Muscle of back (tissue), 11 donors: ENCODE results near the gene SMPD3. TPM values are rescaled to one million over a fixed set of nuclear protein-coding genes. Genes with fewer than 3 reads are reported as not detected.

Source experiments
- DNase-seq, 3 donors: peaks; one replicate each; pipeline versions ENCODE4 v3.0.0 to v3.0.0-alpha.2; 2013
- polyA plus RNA-seq, 10 donors: library from polyadenylated mRNA; unstranded; fragments of 120-200 nt; gene quantifications; one replicate each; pipeline ENCODE4 v1.2.1, GENCODE V29; 2013; ENCODE audit not compliant: insufficient read length in 10 of 10

The SMPD3 gene
- polyA plus RNA-seq, 10 donors = 0.54 to 1.5 (median 0.88) TPM

DNA sequence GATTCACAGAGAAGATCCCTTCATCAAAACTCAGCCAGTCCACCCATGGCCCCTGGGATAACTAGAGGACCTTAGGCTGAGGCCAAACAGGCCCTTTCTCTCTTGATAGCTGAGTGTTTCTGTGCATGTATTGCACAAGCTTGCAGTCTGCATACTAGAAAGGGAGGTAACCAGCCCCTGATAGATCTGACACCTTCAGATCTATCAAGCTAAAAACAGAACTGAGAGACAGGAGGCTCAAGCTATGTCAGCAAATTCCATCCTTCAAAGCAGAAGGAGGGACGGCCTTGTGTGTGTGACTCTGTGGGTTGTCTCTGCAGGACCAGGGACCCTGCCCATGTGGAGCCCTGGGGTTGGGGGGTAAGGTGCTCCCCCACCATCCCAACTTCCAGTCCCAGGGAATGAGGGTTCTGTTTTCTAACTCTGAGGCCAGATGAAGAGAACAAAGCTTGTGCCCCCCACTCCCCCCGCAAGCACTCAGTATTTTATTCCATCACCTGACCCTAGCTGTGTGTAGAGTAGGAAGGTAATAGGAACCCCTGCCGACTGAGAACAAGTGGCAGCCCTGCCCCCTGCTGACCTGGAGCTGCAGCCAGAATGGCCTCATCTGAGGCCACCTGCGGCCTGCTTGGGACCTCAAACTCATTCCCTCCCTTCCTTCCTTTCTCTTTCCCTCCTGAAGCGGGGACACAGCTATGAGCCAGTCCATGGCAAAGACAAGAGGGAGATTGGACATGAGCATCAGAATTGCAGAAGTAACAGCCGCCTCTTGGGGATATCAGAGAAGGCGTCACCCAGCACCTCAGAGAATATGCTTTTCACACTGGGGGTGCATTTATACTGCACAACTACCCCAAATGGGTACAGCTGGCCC is 63.8 kb downstream of the SMPD3 start:
- no peak for DNase-seq

DNA sequence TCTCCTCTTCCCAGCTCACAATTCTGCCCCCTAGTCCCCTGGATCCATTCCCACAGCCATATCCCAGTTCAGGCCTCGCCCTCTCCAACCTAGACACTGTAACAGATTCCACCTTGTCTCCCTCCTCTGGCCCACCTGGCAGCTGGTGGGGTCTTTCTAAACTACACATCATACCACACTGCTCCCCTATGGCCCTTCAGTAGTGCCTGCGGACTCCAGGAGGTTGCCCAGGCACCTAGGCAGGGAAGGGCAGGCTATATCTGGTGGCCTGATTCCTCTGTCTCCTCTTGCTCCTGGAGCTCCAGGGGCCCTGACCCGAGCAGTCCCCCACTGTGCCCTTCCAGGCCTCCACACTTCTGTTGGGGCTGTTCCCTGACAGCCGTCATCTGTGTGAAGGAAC is 64.5 kb downstream of the SMPD3 start:
- no peak for DNase-seq

GRCh38 chr16:68382296-68382718 is 66.0 kb downstream of the SMPD3 start:
- no peak for DNase-seq

- DNase-seq = no peak
Measured at GRCh38 chr16:68381363-68381724, 67.0 kb downstream of the SMPD3 start.

- no peak for DNase-seq
Measured at GRCh38 chr16:68380676-68381362, 67.5 kb downstream of the SMPD3 start.

- no peak for DNase-seq
Measured at GRCh38 chr16:68380348-68380670, 68.0 kb downstream of the SMPD3 start.

GRCh38 chr16:68379472-68380347 is 68.6 kb downstream of the SMPD3 start:
- DNase-seq = no peak

DNA sequence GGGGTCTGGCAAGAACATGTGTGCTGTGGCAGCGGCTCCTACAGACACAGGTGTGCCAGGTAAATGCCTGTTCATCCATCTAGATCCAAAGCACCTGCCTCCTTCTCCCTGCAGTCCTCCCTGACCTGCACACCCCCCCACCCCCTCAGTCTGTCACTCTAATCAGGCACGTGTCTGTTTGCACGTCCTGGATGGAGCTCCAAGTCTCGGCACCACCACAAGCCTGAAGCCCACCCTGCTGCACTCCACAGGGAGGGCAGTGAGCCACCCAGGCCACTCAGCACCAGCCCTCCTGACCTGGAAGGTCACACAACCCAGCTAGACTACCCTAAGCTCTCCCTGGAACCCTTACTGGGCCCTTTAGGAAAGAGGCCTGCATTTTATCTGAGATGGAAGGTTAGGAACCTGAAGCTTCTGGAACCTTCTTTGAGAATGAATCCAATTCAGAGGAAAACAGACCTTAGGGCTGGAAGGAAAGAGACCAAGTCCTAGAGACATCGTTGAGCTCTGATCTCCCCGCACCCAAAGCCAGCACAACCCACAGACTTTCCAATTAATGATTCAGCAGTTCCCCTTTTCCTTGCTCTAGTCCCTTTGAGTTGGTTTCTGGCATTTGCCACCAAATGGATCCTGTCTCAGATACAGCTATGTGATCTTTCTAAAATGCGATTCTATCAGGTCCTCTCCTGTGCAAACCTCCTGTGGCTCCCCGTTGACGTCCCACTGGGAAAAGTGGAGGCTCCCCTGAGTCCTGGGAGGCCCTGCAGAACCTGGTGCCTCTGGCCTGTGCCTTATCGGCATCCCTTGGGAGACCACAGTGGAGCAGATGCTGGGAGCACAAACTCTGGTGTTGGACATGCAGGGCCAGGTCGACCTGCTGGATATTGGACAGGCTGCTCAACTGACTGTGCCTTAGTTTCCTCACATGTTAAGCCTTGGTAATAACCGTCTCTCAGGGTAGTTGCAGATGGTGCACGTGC is 69.6 kb downstream of the SMPD3 start:
- DNase-seq = no peak

- no peak for DNase-seq
Measured at GRCh38 chr16:68377667-68378393, 70.5 kb downstream of the SMPD3 start.

DNA sequence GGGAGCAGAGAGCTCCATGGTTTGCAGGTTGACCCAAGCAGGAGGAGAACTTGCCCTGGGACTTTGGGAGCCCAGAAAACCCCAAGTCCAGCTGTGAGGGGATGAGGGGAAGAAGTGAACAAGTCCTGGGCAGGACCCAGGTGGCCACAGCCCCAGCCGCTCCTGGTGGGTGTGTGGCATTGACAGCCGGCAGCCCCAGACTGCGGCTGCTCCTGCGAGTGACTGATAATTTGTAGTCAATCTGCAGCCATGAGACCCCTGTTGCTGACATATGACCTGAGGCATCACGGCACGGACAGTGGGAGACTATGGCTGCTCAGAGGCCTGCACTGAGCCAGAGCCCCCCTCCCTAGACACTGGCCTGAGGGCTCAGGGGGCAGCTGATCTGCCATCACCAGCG is 71.1 kb downstream of the SMPD3 start:
- no peak for DNase-seq

GRCh38 chr16:68376590-68376989 is 71.7 kb downstream of the SMPD3 start:
- no peak for DNase-seq

DNA sequence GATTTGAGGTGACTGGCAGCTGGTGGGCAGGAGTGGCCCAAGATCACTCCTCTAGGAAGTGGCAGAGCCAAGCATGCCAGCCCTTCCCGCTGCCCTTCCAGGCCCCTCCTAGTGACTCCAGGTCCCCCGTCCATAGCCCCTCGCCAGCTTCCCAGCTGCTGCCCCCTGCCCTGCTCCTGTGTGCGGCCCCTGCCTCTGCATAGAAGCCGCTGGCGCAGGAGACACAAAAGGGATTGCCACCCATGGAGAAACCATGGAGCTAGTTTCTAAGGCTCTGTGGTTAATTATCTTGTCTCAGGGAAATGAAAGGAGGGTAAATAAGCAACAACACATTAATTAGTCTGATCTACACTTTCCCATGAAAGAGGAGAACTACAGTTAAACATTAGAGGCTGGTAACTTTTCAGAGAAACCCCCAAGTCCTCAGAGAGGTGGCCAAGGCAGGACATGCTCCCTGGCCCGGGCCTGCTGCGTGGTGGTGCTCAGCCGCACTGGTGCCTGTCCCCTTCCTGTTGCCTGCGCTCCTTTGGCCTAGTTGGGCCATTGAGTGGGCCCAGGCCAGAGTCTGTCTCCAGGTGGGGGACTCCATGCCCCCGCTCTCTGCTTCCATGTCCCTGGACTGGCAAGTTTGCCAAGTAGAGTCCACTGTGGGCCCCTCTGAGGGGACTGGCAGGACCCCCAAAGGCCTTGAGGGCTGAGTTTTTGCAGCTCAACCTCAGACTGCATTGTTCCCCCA is 72.3 kb downstream of the SMPD3 start:
- no peak for DNase-seq

DNA sequence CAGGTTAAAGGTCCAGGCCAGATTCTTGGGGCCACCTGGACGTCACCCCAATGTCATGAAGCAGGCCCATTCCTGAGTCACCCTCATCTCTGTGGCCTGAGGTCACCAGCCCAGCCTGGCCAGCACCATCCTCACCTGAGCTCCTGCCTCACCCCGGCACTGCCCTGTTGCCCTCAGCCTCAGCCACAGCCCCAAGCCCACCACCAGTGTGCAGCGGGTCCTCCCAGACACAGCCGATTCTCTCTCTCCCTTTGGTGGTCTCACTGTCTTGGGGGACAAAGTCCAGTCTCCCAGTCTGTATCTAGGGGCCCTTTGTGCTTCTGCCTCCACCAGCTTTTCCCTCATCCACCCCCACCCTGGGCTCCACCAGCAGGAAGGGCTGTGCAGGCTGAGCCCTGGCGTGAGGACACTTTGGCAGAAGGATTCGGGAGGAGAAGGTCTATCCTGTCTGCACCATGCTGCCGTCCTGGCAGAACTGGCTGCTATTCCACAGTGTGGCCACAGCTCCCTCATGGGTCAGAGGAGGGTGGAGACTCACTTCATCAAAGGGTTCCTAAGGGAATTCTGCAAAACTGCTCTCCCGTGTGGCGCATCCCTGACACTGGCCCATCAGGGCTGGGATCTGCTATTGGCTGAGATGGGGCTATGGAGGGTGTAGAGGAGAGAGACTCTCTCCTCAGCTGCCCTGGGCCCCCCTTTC is 73.2 kb downstream of the SMPD3 start:
- DNase-seq = no peak

GRCh38 chr16:68374246-68374805 is 74.0 kb downstream of the SMPD3 start:
- DNase-seq = no peak

DNA sequence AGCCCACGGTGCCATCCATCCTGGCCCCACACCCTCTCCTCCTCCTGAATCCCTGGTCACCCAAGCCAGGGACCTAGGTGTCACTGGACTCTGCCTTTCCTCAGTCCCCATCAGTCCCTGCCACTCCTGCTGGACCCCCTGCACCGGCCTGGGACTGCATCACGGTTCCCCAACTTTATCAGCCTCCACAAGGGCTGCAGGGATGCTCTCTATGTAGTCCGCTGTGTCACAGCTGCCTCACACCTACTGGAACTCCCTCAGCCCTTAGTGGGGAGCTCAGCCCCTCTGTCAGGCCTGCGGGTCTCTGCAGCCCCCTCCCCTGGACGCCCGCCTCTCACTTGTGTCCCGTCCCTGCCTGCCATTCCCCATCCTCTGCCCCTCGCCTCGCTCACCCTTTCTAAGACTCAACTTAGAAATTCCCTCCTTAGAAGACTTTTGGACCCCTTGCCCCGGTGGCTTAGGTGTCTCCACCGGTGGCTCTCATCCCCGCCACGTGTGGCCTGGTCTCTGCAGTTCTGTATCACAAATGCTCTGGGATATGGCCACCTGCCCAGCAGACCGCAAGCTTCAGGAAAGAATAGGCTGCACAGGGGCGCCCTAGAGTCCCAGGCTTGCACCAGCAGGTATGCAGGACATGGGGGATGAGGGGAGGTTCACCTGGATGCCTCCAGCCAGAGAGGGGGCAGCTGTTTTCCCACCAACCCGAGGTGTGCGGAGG is 74.6 kb downstream of the SMPD3 start:
- no peak for DNase-seq

DNA sequence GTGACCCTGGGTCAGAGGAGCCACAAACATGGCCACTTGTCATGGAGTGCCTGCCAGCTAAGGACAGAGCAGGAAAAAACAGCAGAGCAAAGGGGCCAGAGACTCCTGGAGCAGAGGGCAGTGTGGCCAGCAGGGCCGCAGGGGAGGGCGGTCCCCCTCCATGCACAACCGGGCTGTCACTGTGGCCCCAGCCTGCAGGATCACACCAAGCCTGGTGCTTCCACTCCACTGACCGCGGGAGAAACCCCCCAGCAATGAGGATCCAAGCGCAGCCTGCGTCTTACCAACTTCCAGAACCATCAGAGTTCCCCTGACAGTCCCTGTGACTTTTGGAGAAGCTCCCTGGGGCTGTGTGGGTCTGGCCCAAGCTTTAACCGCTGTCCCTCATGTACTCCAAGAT is 75.5 kb downstream of the SMPD3 start:
- DNase-seq = no peak

DNA sequence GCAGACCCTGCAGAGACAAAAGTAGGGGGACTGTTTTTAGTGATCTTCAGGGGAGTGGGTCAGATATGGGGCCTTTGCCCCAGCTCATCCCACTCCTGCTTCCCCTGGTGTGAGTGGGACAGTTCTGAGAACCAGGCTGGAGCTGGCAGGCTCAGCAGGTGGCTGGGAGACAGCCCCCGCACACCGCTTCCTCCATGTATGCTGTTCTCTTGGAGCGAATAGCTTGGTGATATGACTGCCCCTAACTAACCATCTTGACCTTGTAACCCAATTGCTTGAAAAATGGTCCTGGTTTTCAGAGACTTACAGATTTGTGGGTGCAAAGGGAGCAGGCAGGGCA is 76.0 kb downstream of the SMPD3 start:
- DNase-seq = no peak

DNA sequence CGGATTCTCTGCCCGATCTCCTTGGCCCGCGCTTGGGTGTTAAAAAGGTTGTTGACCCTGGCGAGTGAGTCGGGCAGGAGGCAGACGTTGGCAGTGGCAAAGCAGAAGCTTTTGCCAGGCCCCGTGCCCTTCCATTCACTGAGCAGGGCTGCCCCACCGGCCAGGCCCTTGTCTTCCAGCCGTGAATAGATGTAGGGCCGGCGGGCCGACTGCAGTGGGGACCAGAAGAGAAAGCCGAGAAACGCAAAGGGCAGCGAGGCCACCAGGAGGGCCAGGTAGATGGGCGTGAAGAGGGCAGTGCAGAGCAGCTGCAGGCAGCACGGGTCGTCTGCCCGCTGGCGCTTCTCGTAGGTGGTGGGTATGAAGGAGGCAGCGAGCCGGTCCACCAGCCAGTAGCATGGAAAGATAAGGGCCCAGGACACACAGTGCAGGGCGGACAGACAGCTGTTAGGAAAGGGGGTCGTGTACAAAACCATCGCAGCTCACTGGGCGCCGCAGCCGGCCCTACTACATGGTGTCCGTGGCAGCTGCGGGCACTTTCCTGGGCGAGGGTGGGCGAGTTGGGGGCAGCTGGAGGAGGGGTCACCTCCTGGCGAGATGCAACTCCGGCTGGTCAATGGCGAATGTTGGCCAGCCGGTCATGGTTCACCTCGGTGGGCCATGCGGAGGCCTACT is 76.5 kb downstream of the SMPD3 start:
- DNase-seq = no peak
